ENCODE measurements around the gene KISS1R. TPM values are rescaled to one million over a fixed set of nuclear protein-coding genes. Genes with fewer than 3 reads are reported as not detected.
A peak's percentile ranks its signal among the peaks of the same experiment; 100 is the strongest.

Gene KISS1R
- total and polyA plus RNA-seq, 2 donors (not counting 1 experiment from before 2014, with no cell fraction given): not detected

DNA sequence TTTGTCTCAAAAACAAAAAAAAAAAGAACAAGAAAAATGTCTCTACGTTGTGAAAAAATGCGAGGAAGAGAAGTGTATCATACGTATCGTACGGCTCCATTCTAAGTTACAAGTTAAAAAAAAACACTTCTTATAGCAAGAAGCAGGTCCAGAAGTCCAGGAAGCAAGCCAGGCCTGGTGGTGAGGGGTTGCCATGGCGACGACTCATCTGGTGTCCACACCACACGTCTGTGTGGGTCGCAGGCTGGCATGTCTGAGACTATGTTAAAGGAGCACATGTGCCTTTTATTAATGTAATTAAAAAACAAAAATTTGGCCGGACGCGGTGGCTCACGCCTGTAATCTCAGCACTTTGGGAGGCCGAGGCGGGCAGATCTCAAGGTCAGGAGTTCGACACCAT is 30.1 kb upstream of the KISS1R start:
- Histone ChIP-seq H3K4me3 (replicated peaks in 1 of 4; ENCODE audit: control extremely low read depth in 1 of 4, insufficient read depth in 1 of 4, low read depth in 3 of 4, low read length in 4 of 4) (no peak overlapping the region), H3K36me3 (ENCODE audit: control insufficient read depth, insufficient read depth, low read length) (peaks cover 44% of the 10 kb centered on the region), H3K4me1 (ENCODE audit: control insufficient read depth, extremely low read depth, insufficient read depth, low read length) (no peaks in the 10 kb centered on the region), H3K27me3 (ENCODE audit: control insufficient read depth, insufficient read depth, low read length) (no peaks in the 10 kb centered on the region), H3K9me3 (ENCODE audit: control insufficient read depth, insufficient read depth, low read depth, low read length) (no peaks in the 10 kb centered on the region), H3K27ac (ENCODE audit: insufficient read depth, low read length) (no peak overlapping the region), H2AFZ (ENCODE audit: low read length) (no peak overlapping the region), H3K79me2 (ENCODE audit: control insufficient read depth, insufficient read depth, low read length) (peaks cover 10% of the 10 kb centered on the region), H3K9ac (ENCODE audit: insufficient read depth, low read length) (no peak overlapping the region), H3K4me2 (ENCODE audit: extremely low read depth, insufficient read depth, low read length) (no peak overlapping the region), H4K20me1 (ENCODE audit: control insufficient read depth, extremely low read depth, insufficient read depth, low read length) (no peaks in the 10 kb centered on the region)
- no peak for TF ChIP-seq CTCF (conservative IDR thresholded peaks at IDR 0.05 in 1 of 2, IDR thresholded peaks at IDR 0.05 in 1 of 2; ENCODE audit: low read depth in 1 of 2, low read length in 2 of 2)
- TF ChIP-seq EZH2 (IDR thresholded peaks at IDR 0.05; ENCODE audit: low read length, missing control alignments): no peak
- peak; percentile 59 to 73 for DNase-seq (ENCODE audit: low read depth in 2 of 2)

GRCh38 chr19:887599-887998 is 29.5 kb upstream of the KISS1R start:
- Histone ChIP-seq H3K27ac (ENCODE audit: insufficient read depth, low read length) (no peak overlapping the region), H3K9ac (ENCODE audit: insufficient read depth, low read length) (no peak overlapping the region), H3K36me3 (ENCODE audit: control insufficient read depth, insufficient read depth, low read length) (peaks cover 40% of the 10 kb centered on the region), H3K4me1 (ENCODE audit: control insufficient read depth, extremely low read depth, insufficient read depth, low read length) (no peaks in the 10 kb centered on the region), H3K4me3 (replicated peaks in 1 of 4; ENCODE audit: control extremely low read depth in 1 of 4, insufficient read depth in 1 of 4, low read depth in 3 of 4, low read length in 4 of 4) (no peak overlapping the region), H3K27me3 (ENCODE audit: control insufficient read depth, insufficient read depth, low read length) (no peaks in the 10 kb centered on the region), H4K20me1 (ENCODE audit: control insufficient read depth, extremely low read depth, insufficient read depth, low read length) (no peaks in the 10 kb centered on the region), H3K4me2 (ENCODE audit: extremely low read depth, insufficient read depth, low read length) (no peak overlapping the region), H3K9me3 (ENCODE audit: control insufficient read depth, insufficient read depth, low read depth, low read length) (no peaks in the 10 kb centered on the region), H3K79me2 (ENCODE audit: control insufficient read depth, insufficient read depth, low read length) (peaks cover 14% of the 10 kb centered on the region), H2AFZ (ENCODE audit: low read length) (no peak overlapping the region)
- TF ChIP-seq EZH2 (IDR thresholded peaks at IDR 0.05; ENCODE audit: low read length, missing control alignments) (no peak), CTCF (conservative IDR thresholded peaks at IDR 0.05 in 1 of 2, IDR thresholded peaks at IDR 0.05 in 1 of 2; ENCODE audit: low read depth in 1 of 2, low read length in 2 of 2) (no peak)
- no peak for DNase-seq (ENCODE audit: low read depth in 2 of 2)

DNA sequence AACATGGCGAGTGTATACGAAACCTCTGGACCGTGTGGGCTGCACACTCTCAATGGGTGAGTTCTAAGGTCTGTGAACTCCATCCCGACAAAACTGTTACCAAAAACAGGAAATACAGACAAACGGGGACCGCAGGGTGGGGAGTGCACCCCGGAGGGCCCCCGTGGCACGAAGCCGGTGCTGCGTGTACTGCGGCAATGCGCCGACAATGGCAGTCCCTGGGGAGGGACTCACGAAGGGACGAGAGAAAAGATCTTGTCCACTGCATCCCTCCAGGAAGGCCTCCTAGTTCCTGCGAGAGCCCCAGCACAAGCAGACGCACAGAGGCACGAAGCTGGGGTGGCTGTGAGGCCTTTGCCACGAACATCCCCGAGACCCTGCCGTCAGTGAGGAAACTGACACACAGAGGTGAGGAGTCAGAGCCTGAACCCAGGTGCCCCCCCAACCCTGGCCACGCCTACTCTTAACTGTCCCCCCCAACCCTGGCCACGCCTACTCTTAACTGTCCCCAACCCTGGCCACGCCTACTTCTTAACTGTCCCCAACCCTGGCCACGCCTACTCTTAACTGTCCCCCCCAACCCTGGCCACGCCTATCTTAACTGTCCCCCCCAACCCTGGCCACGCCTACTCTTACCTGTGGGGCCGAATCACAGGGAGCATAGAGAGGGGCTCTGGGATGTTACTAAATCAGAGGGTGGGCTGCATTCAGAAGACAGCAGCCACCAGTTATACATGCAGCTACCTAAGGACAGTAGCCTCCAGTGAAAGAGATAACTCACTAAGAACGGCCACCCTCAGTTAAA is 28.4 kb upstream of the KISS1R start:
- Histone ChIP-seq H3K36me3 (ENCODE audit: control insufficient read depth, insufficient read depth, low read length) (peaks cover 31% of the 10 kb centered on the region), H4K20me1 (ENCODE audit: control insufficient read depth, extremely low read depth, insufficient read depth, low read length) (no peaks in the 10 kb centered on the region), H3K27ac (ENCODE audit: insufficient read depth, low read length) (no peak overlapping the region), H3K4me3 (replicated peaks in 1 of 4; ENCODE audit: control extremely low read depth in 1 of 4, insufficient read depth in 1 of 4, low read depth in 3 of 4, low read length in 4 of 4) (no peak overlapping the region), H3K79me2 (ENCODE audit: control insufficient read depth, insufficient read depth, low read length) (peaks cover 14% of the 10 kb centered on the region), H3K9me3 (ENCODE audit: control insufficient read depth, insufficient read depth, low read depth, low read length) (no peaks in the 10 kb centered on the region), H3K9ac (ENCODE audit: insufficient read depth, low read length) (no peak overlapping the region), H2AFZ (ENCODE audit: low read length) (no peak overlapping the region), H3K4me2 (ENCODE audit: extremely low read depth, insufficient read depth, low read length) (no peak overlapping the region), H3K4me1 (ENCODE audit: control insufficient read depth, extremely low read depth, insufficient read depth, low read length) (no peaks in the 10 kb centered on the region), H3K27me3 (ENCODE audit: control insufficient read depth, insufficient read depth, low read length) (no peaks in the 10 kb centered on the region)
- no peak for DNase-seq (ENCODE audit: low read depth in 2 of 2)
- no peak for TF ChIP-seq EZH2 (IDR thresholded peaks at IDR 0.05; ENCODE audit: low read length, missing control alignments)
- TF ChIP-seq CTCF (conservative IDR thresholded peaks at IDR 0.05 in 1 of 2, IDR thresholded peaks at IDR 0.05 in 1 of 2; ENCODE audit: low read depth in 1 of 2, low read length in 2 of 2): no peak

Data from fibroblast of lung (primary cell).